K562 (cell line): ENCODE results near the gene SMIM35. TPM values are rescaled to one million over a fixed set of nuclear protein-coding genes. Genes with fewer than 3 reads are reported as not detected.

Experiments
- BRCA1 ChIP-seq, 2 experiments: fragments of 450-650 bp in 1 of 2; sonication (generic) in 1 of 2; formaldehyde crosslinking in 1 of 2; IDR thresholded peaks; 2 replicates each; pipeline versions ENCODE4 v1.5.0 to v1.6.1; 2017 to 2020; ENCODE audit warnings: mild to moderate bottlenecking in 1 of 2, missing genetic modification reagents in 1 of 2
- CBFA2T3 ChIP-seq: fragments of 450-650 bp; IDR thresholded peaks from 2 replicates; pipeline ENCODE4 v1.6.1; 2017
- DEAF1 ChIP-seq: fragments of 450-650 bp; formaldehyde crosslinking; IDR thresholded peaks from 2 replicates; pipeline ENCODE4 v1.4.0; 2020; ENCODE audit warnings: mild to moderate bottlenecking, moderate library complexity
- ETV5 ChIP-seq: sonication (generic); formaldehyde crosslinking; IDR thresholded peaks from 2 replicates; pipeline ENCODE4 v1.4.0; 2020; ENCODE audit warnings: low read depth, mild to moderate bottlenecking, missing genetic modification reagents
- MAFG ChIP-seq: fragments of 450-650 bp; conservative IDR thresholded peaks from 2 replicates; pipeline ENCODE4 v1.6.1; 2016; ENCODE audit warnings: missing genetic modification characterization, missing compliant biosample characterization
- MYNN ChIP-seq, 2 experiments: sonication (generic); formaldehyde crosslinking in 1 of 2; IDR thresholded peaks; 2 replicates each; pipeline versions ENCODE4 v1.5.0 to v1.6.1; 2016 to 2020; ENCODE audit warnings: antibody characterized with exemption in 1 of 2, missing genetic modification reagents in 1 of 2
- PRPF4 ChIP-seq: fragments of 200-400 bp; formaldehyde crosslinking; IDR thresholded peaks from one replicate; pipeline ENCODE4 v1.6.1; 2017; ENCODE audit warnings: low read length, low read depth, mild to moderate bottlenecking; ENCODE audit not compliant: insufficient read depth, poor library complexity, severe bottlenecking
- ZBTB17 ChIP-seq: fragments of 450-650 bp; formaldehyde crosslinking; IDR thresholded peaks from 2 replicates; pipeline ENCODE4 v1.4.0; 2020; ENCODE audit warnings: mild to moderate bottlenecking
- ZNF316 ChIP-seq: fragments of 450-650 bp; IDR thresholded peaks from 2 replicates; pipeline ENCODE4 v1.6.1; 2016
- ZNF318 ChIP-seq, 2 experiments: fragments of 450-650 bp; IDR thresholded peaks; 2 replicates each; pipeline ENCODE4 v1.6.1; 2016; ENCODE audit warnings: mild to moderate bottlenecking in 2 of 2, borderline replicate concordance in 1 of 2, low read depth in 1 of 2, moderate library complexity in 1 of 2
- ZNF592 ChIP-seq: fragments of 450-650 bp; IDR thresholded peaks from 2 replicates; pipeline ENCODE4 v1.6.1; 2017; ENCODE audit warnings: antibody characterized with exemption, mild to moderate bottlenecking
- ZNF75A ChIP-seq: fragments of 450-650 bp; formaldehyde crosslinking; IDR thresholded peaks from 2 replicates; pipeline ENCODE4 v1.4.0; 2020; ENCODE audit warnings: mild to moderate bottlenecking
- polyA plus RNA-seq, 8 experiments: library from polyadenylated mRNA; depleted of rRNA in 4 of 8; stranded (reverse) in 5 of 8; unstranded in 3 of 8; fragments of >200 nt; fragmentation: Nextera tagmentation in 2 of 8; fragmentation: Illumina TruSeq in 1 of 8; extraction: Ambion mirVana in 2 of 8; extraction: Trizol in 1 of 8; gene quantifications; 2 replicates each; pipeline versions ENCODE4 v1.2.1 to v1.2.3, GENCODE V29; 2011 to 2014; ENCODE audit warnings: inconsistent platforms in 1 of 8, missing spikeins in 1 of 8
- total RNA-seq, 7 experiments: library from RNA; depleted of rRNA in 6 of 7; stranded (reverse); fragments of >200 nt in 6 of 7; fragmentation: Illumina TruSeq in 2 of 7; extraction: Trizol in 2 of 7; gene quantifications; 2 replicates each; pipeline versions ENCODE4 v1.2.1 to v1.2.3, GENCODE V29; 2011 to 2021; ENCODE audit warnings: low replicate concordance in 1 of 7

The SMIM35 gene
- total and polyA plus RNA-seq, 9 of the 15 experiments (the other 6 are each of a cell fraction or from before 2014, with no cell fraction given) = 0.03 TPM; not detected in 7

- TF ChIP-seq ZNF318 (IDR thresholded peaks at IDR 0.05; ENCODE audit: borderline replicate concordance in 1 of 2, low read depth in 1 of 2) = no peak
- TF ChIP-seq MAFG = peak; percentile 73
- TF ChIP-seq MYNN (IDR thresholded peaks at IDR 0.05) = no peak
- no peak for TF ChIP-seq MYNN (CRISPR knock-in tag; IDR thresholded peaks at IDR 0.05)
- TF ChIP-seq ZNF592 = peak; percentile 26; the same call in 1 of the 2 replicates
- TF ChIP-seq DEAF1 (CRISPR knock-in tag) = no peak
- no peak for TF ChIP-seq ETV5 (CRISPR knock-in tag)
- TF ChIP-seq ZNF316 = peak; percentile 53; the same call in 1 of the 2 replicates
- TF ChIP-seq CBFA2T3 = no peak
- TF ChIP-seq ZNF75A = no peak
- no peak for TF ChIP-seq PRPF4
- no peak for TF ChIP-seq ZBTB17
- TF ChIP-seq BRCA1 (IDR thresholded peaks at IDR 0.05) = no peak
- no peak for TF ChIP-seq BRCA1 (CRISPR knock-in tag; IDR thresholded peaks at IDR 0.05)
These were observed 8.7 kb upstream of the SMIM35 start (continued) for GRCh38 chr11:118095493-118095892.
